ENCODE measurements around the gene EPHA8. TPM values are rescaled to one million over a fixed set of nuclear protein-coding genes. Genes with fewer than 3 reads are reported as not detected.

EPHA8 gene
- total and polyA plus RNA-seq, 2 experiments from 2014 or later: not detected

GRCh38 chr1:22520871-22521270 is 42.4 kb upstream of the EPHA8 start:
- Histone ChIP-seq H3K9me3 (ENCODE audit: low read depth) (no peaks in the 10 kb centered on the region), H3K27me3 (replicated peaks; ENCODE audit: insufficient read depth) (no peaks in the 10 kb centered on the region), H2AFZ (no peak overlapping the region), H3K36me3 (ENCODE audit: low read depth) (peaks cover 13% of the 10 kb centered on the region), H3K4me2 (ENCODE audit: unreplicated experiment) (no peak overlapping the region), H3K9ac (no peak overlapping the region), H3K4me3 (no peak overlapping the region), H3F3A (ENCODE audit: insufficient read depth) (no peaks in the 10 kb centered on the region), H3K9me2 (ENCODE audit: insufficient read depth) (no peaks in the 10 kb centered on the region), H3K79me2 (ENCODE audit: insufficient read depth) (no peaks in the 10 kb centered on the region), H4K20me1 (ENCODE audit: insufficient read depth) (no peaks in the 10 kb centered on the region), H3K27ac (no peak overlapping the region), H3K4me1 (ENCODE audit: insufficient read depth) (no peaks in the 10 kb centered on the region)
- TF ChIP-seq EZH2 (IDR thresholded peaks at IDR 0.05; ENCODE audit: insufficient read depth, poor library complexity, severe bottlenecking): no peak
- TF ChIP-seq EZH2phosphoT487 (IDR thresholded peaks at IDR 0.05; ENCODE audit: insufficient read depth, low read depth): no peak
- no peak for DNase-seq
- 96 to 99% methylated on average over 9 of the region's 9 CpGs for WGBS, 2 experiments (ENCODE audit: low coverage in 1 of 2, low lambda C conversion rate in 2 of 2, missing lambda C conversion rate in 2 of 2)
- in situ Hi-C loops (cut with MboI): no loop called here

- peaks cover 13% of the 10 kb centered on the region for H3K36me3 ChIP-seq (ENCODE audit: low read depth)
- in situ Hi-C loops (cut with MboI): no loop called here
Observed at GRCh38 chr1:22521692-22522091, 41.6 kb upstream of the EPHA8 start.

GRCh38 chr1:22522221-22522743 is 41.0 kb upstream of the EPHA8 start:
- in situ Hi-C loops (cut with MboI): no loop called here
- no peaks in the 10 kb centered on the region for H3K9me2 ChIP-seq (ENCODE audit: insufficient read depth)
- WGBS, 2 experiments (ENCODE audit: low coverage in 1 of 2, low lambda C conversion rate in 2 of 2, missing lambda C conversion rate in 2 of 2): 95 to 98% methylated on average over 7 of the region's 7 CpGs
- no peak overlapping the region for H3K27ac ChIP-seq
- H2AFZ ChIP-seq: no peak overlapping the region
- no peak for DNase-seq
- no peak overlapping the region for H3K4me2 ChIP-seq (ENCODE audit: unreplicated experiment)
- no peak overlapping the region for H3K4me3 ChIP-seq
- no peak for TF ChIP-seq EZH2 (IDR thresholded peaks at IDR 0.05; ENCODE audit: insufficient read depth, poor library complexity, severe bottlenecking)
- TF ChIP-seq EZH2phosphoT487 (IDR thresholded peaks at IDR 0.05; ENCODE audit: insufficient read depth, low read depth): no peak
- no peaks in the 10 kb centered on the region for H3K79me2 ChIP-seq (ENCODE audit: insufficient read depth)
- H4K20me1 ChIP-seq (ENCODE audit: insufficient read depth): no peaks in the 10 kb centered on the region
- H3K4me1 ChIP-seq (ENCODE audit: insufficient read depth): no peaks in the 10 kb centered on the region
- H3F3A ChIP-seq (ENCODE audit: insufficient read depth): no peaks in the 10 kb centered on the region
- no peaks in the 10 kb centered on the region for H3K9me3 ChIP-seq (ENCODE audit: low read depth)
- no peak overlapping the region for H3K9ac ChIP-seq
- H3K36me3 ChIP-seq (ENCODE audit: low read depth): peaks cover 12% of the 10 kb centered on the region
- H3K27me3 ChIP-seq (replicated peaks; ENCODE audit: insufficient read depth): no peaks in the 10 kb centered on the region

More at GRCh38 chr1:22521692-22522091, 41.6 kb upstream of the EPHA8 start:
- Histone ChIP-seq H3K9me3 (ENCODE audit: low read depth) (no peaks in the 10 kb centered on the region), H2AFZ (no peak overlapping the region), H4K20me1 (ENCODE audit: insufficient read depth) (no peaks in the 10 kb centered on the region), H3K9ac (no peak overlapping the region), H3K4me2 (ENCODE audit: unreplicated experiment) (no peak overlapping the region), H3K4me1 (ENCODE audit: insufficient read depth) (no peaks in the 10 kb centered on the region), H3F3A (ENCODE audit: insufficient read depth) (no peaks in the 10 kb centered on the region), H3K27ac (no peak overlapping the region), H3K9me2 (ENCODE audit: insufficient read depth) (no peaks in the 10 kb centered on the region), H3K4me3 (no peak overlapping the region), H3K27me3 (replicated peaks; ENCODE audit: insufficient read depth) (no peaks in the 10 kb centered on the region), H3K79me2 (ENCODE audit: insufficient read depth) (no peaks in the 10 kb centered on the region)
- no peak for DNase-seq
- 97 to 98% methylated on average over 4 of the region's 4 CpGs for WGBS, 2 experiments (ENCODE audit: low coverage in 1 of 2, low lambda C conversion rate in 2 of 2, missing lambda C conversion rate in 2 of 2)
- TF ChIP-seq EZH2 (IDR thresholded peaks at IDR 0.05; ENCODE audit: insufficient read depth, poor library complexity, severe bottlenecking): no peak
- no peak for TF ChIP-seq EZH2phosphoT487 (IDR thresholded peaks at IDR 0.05; ENCODE audit: insufficient read depth, low read depth)

DNA sequence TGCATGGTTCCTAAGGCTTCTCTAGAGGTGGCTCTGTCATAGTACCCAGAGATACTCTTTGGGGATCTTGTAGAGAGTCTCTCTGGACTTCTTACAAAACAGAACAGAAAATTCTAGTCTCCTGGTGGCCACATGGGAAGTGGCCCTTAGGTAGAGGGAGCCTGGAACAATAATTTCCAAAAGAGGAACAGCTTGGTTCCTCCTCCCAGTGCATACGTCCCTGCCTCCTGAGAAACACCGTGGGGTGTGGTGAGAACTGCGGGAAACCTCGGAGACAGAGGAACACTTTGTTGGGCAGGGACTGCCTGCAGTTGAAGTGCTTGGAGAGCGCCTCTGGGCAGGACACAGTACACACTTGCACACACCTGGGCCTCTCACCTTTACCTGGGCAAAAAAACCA is 38.8 kb upstream of the EPHA8 start:
- no peak overlapping the region for H3K4me3 ChIP-seq
- no peak overlapping the region for H3K9ac ChIP-seq
- no peak overlapping the region for H3K4me2 ChIP-seq (ENCODE audit: unreplicated experiment)
- H2AFZ ChIP-seq: no peak overlapping the region
- no peaks in the 10 kb centered on the region for H4K20me1 ChIP-seq (ENCODE audit: insufficient read depth)
- no peaks in the 10 kb centered on the region for H3F3A ChIP-seq (ENCODE audit: insufficient read depth)
- in situ Hi-C loops (cut with MboI): no loop called here
- no peak overlapping the region for H3K27ac ChIP-seq
- H3K79me2 ChIP-seq (ENCODE audit: insufficient read depth): no peaks in the 10 kb centered on the region
- no peaks in the 10 kb centered on the region for H3K4me1 ChIP-seq (ENCODE audit: insufficient read depth)
- no peaks in the 10 kb centered on the region for H3K9me2 ChIP-seq (ENCODE audit: insufficient read depth)
- TF ChIP-seq EZH2phosphoT487 (IDR thresholded peaks at IDR 0.05; ENCODE audit: insufficient read depth, low read depth) (no peak), EZH2 (IDR thresholded peaks at IDR 0.05; ENCODE audit: insufficient read depth, poor library complexity, severe bottlenecking) (no peak)
- H3K9me3 ChIP-seq (ENCODE audit: low read depth): no peaks in the 10 kb centered on the region
- no peak for DNase-seq
- peaks cover 2% of the 10 kb centered on the region; the same call in 1 of the 2 replicates for H3K36me3 ChIP-seq (ENCODE audit: low read depth)
- H3K27me3 ChIP-seq (replicated peaks; ENCODE audit: insufficient read depth): no peaks in the 10 kb centered on the region
- 85 to 87% methylated on average over 5 of the region's 5 CpGs for WGBS, 2 experiments (ENCODE audit: low coverage in 1 of 2, low lambda C conversion rate in 2 of 2, missing lambda C conversion rate in 2 of 2)

- Histone ChIP-seq H3K36me3 (ENCODE audit: low read depth) (no peaks in the 10 kb centered on the region; the same call in 1 of the 2 replicates), H3K4me2 (ENCODE audit: unreplicated experiment) (no peak overlapping the region), H3K27ac (no peak overlapping the region), H3K9me3 (ENCODE audit: low read depth) (no peaks in the 10 kb centered on the region), H3K9ac (no peak overlapping the region), H3K79me2 (ENCODE audit: insufficient read depth) (no peaks in the 10 kb centered on the region), H3K4me1 (ENCODE audit: insufficient read depth) (no peaks in the 10 kb centered on the region), H3F3A (ENCODE audit: insufficient read depth) (no peaks in the 10 kb centered on the region), H3K4me3 (no peak overlapping the region), H3K9me2 (ENCODE audit: insufficient read depth) (no peaks in the 10 kb centered on the region), H4K20me1 (ENCODE audit: insufficient read depth) (no peaks in the 10 kb centered on the region), H2AFZ (no peak overlapping the region), H3K27me3 (replicated peaks; ENCODE audit: insufficient read depth) (no peaks in the 10 kb centered on the region)
- in situ Hi-C loops (cut with MboI): no loop called here
- TF ChIP-seq EZH2 (IDR thresholded peaks at IDR 0.05; ENCODE audit: insufficient read depth, poor library complexity, severe bottlenecking): no peak
- TF ChIP-seq EZH2phosphoT487 (IDR thresholded peaks at IDR 0.05; ENCODE audit: insufficient read depth, low read depth): no peak
- DNase-seq: no peak
- 74 to 76% methylated on average over 3 of the region's 3 CpGs for WGBS, 2 experiments (ENCODE audit: low coverage in 1 of 2, low lambda C conversion rate in 2 of 2, missing lambda C conversion rate in 2 of 2)
Observed at GRCh38 chr1:22525211-22525610, 38.1 kb upstream of the EPHA8 start.

Data from GM23248 (cell line).